GM12801 (cell line): Measurements from ENCODE around the gene ATP6V0B.

ENCODE experiments used
- TF ChIP-seq, protein P1 (sequence below): IDR thresholded peaks from one replicate; pipeline ENCODE4 v1.5.1; 2011; ENCODE audit warnings: control low read depth; ENCODE audit not compliant: insufficient read length; ENCODE audit errors: extremely low read depth

ATP6V0B gene

DNA sequence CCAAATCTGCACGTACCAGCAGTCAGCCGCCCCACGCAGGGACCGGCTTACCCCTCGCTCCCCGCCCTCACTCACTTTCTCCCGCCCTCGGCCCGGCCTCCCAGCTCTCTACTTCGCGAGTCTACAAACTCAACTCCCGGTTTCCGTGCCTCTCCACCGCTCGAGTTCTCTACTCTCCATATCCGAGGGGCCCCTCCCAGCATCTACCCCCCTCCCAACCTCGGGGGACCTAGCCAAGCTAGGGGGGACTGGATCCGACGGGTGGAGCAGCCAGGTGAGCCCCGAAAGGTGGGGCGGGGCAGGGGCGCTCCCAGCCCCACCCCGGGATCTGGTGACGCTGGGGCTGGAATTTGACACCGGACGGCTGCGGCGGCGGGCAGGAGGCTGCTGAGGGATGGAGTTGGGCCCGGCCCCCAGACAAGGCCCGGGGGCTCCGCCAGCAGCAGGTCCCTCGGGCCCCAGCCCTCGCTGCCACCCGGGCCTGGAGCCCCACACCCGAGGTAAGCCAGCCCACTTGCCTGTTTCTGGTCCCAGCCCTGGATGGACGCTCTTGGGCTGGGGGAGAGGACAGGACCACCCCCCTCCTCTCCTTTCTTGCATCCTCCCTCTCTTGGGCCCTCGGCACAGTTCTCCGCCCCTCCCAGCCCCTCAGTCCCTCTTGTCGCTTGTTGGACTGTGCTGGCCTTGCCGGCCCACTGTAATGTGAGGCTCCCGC, 41.2 kb upstream of the ATP6V0B start, which contains the start of gene ARTN:
TSS of gene ARTN (plus strand) at position 416 of the 715 bp plus-strand sequence. CDS start 1,856 bp downstream, outside the sequence.
- TF ChIP-seq, protein P1, sequence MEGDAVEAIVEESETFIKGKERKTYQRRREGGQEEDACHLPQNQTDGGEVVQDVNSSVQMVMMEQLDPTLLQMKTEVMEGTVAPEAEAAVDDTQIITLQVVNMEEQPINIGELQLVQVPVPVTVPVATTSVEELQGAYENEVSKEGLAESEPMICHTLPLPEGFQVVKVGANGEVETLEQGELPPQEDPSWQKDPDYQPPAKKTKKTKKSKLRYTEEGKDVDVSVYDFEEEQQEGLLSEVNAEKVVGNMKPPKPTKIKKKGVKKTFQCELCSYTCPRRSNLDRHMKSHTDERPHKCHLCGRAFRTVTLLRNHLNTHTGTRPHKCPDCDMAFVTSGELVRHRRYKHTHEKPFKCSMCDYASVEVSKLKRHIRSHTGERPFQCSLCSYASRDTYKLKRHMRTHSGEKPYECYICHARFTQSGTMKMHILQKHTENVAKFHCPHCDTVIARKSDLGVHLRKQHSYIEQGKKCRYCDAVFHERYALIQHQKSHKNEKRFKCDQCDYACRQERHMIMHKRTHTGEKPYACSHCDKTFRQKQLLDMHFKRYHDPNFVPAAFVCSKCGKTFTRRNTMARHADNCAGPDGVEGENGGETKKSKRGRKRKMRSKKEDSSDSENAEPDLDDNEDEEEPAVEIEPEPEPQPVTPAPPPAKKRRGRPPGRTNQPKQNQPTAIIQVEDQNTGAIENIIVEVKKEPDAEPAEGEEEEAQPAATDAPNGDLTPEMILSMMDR: no peak

DNA sequence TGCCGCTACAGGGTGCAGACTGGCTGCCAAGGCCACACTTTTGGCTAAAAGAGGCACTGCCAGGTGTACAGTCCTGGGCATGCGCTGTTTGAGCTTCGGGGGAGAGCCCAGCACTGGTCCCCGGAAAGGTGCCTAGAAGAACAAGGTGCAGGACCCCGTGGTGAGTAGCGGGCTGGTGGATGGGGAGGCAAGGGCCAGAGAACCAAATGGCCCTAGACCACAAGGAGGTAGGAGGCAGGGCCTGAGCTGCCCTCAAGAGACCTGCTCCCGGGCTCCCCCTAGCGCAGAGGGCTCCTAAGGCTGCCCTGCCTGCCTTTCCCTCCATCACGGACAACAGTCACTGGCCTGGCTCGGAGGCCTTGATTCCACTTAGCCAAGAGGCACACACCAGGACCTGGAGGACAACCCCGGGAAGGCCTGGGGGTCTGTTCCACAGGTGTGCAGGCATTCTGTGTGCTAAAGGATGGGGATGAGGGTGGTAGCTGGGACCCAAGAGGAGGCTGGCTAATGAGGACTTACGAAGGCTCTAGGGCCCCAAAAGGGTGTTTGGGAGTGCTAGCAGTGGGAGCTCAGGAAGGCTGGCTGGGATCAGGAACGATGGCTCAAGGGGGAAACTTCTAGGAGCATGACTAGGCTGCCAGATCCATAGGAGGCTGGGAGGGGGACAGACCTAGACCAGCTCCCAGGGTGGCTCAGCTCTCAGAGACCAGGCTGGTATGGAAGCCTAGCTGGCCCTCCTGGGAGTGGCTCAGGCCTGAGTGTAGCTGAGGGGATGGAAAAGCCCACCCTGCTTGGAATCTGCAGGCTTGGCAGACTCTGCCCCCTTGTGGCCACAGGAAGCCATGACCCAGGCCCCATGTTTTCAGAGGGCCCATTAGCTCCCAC, 40.4 kb upstream of the ATP6V0B start:
- TF ChIP-seq, protein P1: no peak

DNA sequence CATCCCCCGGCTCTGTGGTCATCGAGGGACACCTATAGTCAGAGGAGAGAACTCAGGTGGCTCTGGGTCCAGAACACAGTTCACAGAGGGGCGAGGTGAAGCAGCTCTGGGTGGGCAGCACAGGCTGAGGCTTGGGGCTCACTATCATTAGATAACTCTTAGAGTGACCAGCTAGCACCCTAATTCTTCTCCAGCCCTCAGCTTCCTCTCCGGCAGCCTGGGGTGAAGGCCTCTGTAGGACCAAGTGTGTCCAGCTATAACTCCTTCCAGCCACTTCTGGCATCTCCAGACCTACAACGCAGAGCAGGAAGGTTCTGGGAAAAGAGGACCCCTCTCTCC, 39.8 kb upstream of the ATP6V0B start:
- TF ChIP-seq, protein P1: no peak

DNA sequence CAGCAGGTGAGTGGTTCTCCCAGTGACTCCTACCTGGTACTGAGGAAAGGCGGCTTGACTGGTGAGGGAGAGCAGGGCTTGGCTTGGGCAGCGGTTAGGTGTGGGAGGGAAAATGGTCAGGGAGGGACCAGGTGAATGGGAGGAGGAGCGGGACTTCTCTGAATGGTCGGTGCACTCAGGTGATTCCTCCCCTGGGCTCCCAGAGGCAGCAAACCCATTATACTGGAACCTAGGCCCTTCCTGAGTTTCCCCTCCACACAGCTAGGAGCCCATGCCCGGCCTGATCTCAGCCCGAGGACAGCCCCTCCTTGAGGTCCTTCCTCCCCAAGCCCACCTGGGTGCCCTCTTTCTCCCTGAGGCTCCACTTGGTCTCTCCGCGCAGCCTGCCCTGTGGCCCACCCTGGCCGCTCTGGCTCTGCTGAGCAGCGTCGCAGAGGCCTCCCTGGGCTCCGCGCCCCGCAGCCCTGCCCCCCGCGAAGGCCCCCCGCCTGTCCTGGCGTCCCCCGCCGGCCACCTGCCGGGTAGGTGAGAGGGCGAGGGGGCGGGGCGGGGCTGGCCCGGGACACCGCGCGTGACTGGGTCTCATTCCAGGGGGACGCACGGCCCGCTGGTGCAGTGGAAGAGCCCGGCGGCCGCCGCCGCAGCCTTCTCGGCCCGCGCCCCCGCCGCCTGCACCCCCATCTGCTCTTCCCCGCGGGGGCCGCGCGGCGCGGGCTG, 38.9 kb upstream of the ATP6V0B start:
- TF ChIP-seq, protein P1: no peak

DNA sequence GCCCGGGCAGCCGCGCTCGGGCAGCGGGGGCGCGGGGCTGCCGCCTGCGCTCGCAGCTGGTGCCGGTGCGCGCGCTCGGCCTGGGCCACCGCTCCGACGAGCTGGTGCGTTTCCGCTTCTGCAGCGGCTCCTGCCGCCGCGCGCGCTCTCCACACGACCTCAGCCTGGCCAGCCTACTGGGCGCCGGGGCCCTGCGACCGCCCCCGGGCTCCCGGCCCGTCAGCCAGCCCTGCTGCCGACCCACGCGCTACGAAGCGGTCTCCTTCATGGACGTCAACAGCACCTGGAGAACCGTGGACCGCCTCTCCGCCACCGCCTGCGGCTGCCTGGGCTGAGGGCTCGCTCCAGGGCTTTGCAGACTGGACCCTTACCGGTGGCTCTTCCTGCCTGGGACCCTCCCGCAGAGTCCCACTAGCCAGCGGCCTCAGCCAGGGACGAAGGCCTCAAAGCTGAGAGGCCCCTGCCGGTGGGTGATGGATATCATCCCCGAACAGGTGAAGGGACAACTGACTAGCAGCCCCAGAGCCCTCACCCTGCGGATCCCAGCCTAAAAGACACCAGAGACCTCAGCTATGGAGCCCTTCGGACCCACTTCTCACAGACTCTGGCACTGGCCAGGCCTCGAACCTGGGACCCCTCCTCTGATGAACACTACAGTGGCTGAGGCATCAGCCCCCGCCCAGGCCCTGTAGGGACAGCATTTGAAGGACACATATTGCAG, 38.2 kb upstream of the ATP6V0B start:
- TF ChIP-seq, protein P1: no peak

DNA sequence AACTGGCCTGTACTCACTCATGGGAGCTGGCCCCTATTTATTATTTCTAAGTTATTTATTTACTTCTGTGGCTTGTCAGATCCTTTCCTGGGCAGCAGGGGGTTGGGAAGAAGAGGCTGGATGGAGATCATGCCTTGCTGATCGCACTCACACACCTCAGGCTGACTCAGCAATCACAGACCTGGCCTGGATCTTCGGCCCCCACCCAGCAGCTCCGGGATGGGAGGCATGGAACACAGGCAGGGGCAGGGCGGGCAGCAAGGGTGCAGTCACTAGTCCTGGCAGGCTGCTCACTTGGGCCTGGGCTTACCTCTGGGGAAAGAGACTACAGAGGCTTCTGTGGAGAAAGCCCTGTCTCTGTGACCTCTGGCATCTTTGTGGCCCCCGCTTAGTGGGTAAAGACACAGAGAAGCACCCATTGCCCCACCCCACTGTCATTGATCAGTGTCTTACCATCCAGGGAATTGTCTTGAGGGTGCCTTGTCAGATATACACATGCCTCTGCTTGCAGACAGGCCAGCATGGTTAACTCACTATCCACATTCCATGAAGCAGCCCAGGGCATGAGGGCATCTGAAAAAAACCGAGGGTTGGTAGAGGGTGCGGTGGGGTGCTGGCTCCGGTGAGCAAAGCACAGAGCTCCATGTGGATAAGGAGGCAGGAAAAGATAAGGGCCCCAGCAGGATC, 37.4 kb upstream of the ATP6V0B start:
- TF ChIP-seq, protein P1: no peak
